Fibroblast of skin of left biceps (primary cell): Measurements from ENCODE around the gene CTU1.

Source experiments
- DNase-seq, 2 experiments: peaks; one replicate each; pipeline ENCODE4 v3.0.0-alpha.2; 2013; ENCODE audit warnings: low read depth in 2 of 2

The CTU1 gene

DNA sequence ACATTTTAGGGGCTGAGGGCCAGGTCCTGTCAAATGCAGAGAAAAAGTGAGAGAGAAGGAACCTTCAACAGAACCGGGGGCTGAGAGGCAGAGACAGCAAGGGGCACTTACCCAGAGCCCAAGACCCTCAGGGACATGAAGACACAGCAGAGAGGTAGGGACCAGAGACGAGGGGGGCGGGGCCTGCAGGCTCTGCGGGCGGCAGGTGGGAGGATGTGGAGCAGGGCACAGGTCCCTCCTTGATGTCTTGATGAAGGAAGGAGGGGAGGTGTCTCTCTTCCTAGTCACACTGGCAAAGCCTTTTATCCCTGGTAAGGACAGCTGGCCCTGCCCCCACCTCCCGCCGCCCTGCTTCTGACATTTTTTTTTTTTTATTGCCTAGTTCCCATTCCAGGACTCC lies 25.6 kb downstream of the CTU1 start, which contains the start of gene KLK14:
Gene KLK14 (minus strand): TSS at position 277 of the 400 bp plus-strand sequence. CDS start 273 bp downstream, at position 4.
- DNase-seq = no peak

DNA sequence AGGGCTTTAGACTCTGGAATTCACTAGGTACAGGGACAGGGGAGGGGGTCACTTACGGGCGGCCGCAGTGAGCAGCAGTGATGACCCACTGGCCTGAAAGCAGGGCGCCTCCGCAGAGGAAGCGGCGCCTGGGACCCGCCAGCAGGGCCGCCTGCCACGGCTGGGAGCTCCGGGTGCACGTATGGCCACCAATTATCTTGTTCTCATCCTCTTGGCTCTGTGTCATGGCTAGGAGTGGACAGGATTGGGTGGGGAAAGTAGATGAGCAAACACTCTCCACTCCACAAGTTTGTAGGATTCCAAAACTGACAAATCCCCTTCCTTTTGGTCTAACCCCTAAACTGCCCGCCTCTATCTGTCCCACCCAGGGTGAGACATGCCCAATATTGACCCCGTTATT lies 26.7 kb downstream of the CTU1 start:
- no peak for DNase-seq

DNA sequence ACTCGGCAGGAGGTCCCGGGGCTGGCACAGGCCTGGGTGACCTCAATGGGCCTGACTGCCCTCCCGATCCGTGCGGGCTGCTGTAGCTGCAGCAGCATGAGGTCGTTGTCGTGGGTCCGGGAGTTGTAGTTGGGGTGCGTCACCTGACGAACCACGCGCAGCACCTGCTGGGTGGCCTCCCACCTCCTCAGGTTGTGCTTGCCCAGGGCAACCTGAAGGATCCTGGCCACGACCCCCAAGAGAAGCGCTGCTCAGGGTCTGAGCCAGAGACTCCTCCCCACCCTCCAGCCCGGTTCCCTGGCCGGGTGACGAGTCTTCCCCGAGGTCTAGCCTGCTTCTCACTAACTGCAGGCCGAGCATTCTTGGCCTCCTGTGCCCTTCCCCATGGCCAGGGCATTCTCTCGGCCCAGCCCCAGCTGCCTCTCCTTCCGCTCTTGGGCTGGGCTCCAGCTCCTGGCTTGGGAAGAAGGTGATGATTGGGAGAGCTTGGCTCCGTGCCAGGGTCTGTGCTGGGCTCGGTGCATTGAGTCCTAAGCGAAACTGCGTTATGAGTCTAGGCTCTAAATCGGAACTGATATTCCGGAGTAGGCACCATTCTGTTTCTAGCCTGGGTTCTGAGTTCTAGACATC lies 28.6 kb downstream of the CTU1 start:
- DNase-seq = no peak

- DNase-seq = no peak
Measured at GRCh38 chr19:51078731-51079130, 29.5 kb downstream of the CTU1 start.

DNA sequence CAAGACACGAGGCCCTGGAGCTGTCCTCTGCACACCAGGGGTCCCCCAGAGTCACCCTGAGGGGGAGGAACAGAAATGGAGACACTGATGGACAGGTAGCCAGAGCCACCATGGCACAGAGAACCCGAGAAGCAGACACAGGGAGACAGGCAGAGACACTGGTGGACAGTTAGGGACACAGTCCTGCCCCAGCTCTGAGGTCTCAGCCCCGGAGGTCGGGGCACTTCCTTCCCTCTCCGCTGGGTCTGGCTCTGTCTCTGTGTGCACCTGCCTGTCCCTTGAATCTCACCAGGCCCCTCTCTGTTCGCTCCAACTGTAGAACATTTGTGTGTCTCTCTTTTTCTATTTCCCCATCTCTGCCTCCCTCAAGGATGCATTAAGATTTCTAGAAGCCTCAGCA lies 30.1 kb downstream of the CTU1 start:
- no peak for DNase-seq

DNA sequence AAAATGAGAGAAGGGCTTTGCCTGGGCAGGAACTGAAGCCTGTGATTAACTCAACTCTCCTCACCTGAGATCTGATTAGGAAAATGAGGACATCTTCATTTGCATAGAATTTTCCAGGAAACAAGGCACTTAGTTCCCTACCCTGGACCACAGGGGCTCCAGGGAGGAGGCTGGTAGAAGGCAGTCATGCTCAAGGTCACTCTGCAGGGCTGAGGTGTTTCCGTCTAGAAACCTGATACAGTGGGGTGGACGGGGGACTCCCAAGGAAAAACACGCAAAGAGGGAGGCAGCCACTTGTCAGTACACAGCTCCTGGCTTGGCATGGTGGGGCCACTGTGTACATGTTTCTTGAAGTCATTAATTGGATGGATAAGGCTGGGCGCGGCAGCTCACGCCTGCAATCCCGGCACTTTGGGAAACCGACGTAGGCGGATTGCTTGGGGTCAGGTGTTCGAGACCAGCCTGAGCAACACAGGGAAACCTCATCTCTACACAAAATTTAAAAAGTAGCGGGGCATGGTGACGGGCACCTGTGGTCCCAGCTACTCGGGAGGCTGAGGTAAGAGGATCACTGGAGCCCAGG lies 31.5 kb downstream of the CTU1 start:
- DNase-seq = no peak

DNA sequence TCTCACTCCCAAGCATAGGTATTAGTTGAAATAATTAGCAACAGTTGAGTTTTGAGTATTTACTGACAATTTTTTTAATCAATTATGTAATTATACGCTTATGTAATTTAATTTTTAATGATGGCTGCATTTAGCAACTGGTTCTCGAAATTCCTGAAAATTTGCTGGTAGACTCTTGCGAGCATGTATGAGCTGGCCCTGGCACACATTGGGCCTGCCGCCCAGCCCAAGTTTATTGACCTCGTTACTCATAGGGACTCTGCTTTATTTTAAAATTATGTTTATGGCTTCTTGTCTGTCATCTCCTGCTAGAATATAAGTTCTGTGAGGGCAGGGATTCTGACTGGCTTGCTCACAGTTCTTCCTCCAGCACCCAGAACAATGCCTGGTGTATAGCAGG lies 32.2 kb downstream of the CTU1 start:
- no peak for DNase-seq

- no peak for DNase-seq
Measured at GRCh38 chr19:51071095-51071405, 37.2 kb downstream of the CTU1 start.

GRCh38 chr19:51070334-51071094 lies 37.7 kb downstream of the CTU1 start:
- DNase-seq = no peak

- DNase-seq = no peak
Measured at GRCh38 chr19:51066393-51067186, 41.6 kb downstream of the CTU1 start.

- no peak for DNase-seq
Measured at GRCh38 chr19:51065221-51065960, 42.8 kb downstream of the CTU1 start.

DNA sequence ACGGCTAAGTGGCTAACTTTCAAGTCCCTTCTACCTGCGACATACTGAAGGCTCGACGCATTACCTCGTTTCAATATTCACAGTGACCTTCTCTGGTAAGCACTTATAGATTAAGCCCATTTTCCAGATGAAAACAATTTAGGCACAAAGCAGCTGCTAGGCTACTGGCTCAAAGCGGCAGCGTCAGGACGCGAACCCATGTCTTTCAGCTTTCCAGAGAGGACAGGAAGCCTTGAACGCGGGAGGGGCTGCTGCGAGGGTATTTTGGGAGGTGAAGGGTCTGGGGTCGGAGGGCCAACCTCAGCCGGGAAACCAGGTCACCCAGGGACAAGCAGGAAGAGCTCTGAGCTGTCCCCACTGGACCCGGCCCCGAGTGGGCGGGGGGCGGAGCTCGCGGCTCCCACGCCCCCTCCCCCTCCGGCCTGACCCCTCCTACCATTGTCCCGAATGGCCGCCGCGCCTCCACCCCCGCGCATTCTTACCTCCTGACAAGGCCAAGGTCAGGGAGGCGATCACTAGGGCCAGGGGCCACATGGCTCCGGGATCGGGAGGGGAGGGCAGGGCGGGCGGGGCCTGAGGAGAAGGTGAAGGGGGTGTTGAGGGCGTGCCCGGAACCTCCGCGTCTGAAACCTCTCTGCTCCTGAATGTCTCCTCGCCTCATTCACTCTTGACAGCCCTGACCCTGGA lies 43.5 kb downstream of the CTU1 start, which contains the start of gene KLK13:
Gene KLK13 (minus strand): TSS at position 559 of the 687 bp plus-strand sequence. CDS start 25 bp downstream, at position 534.
- no peak for DNase-seq

DNA sequence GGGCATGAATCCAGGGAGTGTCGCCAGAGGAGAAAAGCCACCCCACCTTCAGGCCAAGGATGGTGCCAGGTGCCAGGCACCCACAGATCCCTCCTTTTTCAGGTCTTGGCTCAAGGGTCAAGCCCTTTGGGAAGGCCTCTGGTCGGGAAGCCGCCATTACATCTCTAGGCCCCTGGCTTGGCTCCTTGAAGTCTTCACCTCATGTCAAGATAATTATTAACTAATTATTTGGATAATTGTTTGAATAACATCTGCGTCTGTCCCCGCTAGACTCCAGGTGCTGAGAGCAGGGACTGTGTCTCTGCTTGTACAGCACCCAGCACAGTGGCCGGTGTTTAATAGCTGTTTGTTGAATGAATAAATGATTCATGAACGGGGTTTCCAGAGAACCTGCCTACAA lies 44.5 kb downstream of the CTU1 start:
- no peak for DNase-seq

GRCh38 chr19:51060973-51061372 lies 47.2 kb downstream of the CTU1 start:
- DNase-seq = no peak

- DNase-seq = no peak
Measured at GRCh38 chr19:51060336-51060735, 47.9 kb downstream of the CTU1 start.

DNA sequence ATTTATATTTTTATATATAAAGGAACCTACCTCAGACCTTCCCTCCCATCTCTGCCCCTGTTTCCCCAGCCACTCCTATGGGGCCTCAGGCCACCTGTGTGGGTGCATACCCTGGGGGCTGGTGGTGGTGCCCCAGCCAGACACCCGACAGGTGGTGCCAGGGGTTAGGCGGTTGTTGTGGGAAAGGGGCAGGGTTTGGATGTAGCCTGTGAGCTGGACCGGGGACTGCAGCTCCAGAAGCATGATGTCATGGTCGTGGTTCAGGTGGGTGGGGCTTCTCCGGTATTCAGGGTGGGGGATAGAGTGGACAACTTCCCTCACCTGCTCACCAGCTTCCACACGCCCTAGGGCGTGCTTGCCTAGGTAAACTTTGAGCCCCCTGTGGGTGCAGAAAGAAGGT lies 48.5 kb downstream of the CTU1 start:
- DNase-seq = no peak

GRCh38 chr19:51055866-51056265 lies 52.3 kb downstream of the CTU1 start:
- no peak for DNase-seq
